Mesendoderm (in vitro differentiated cells): ENCODE measurements around the gene DCTN4.
A peak's percentile ranks its signal among the peaks of the same experiment; 100 is the strongest.

Experiments used
- DNase-seq: peaks from one replicate; pipeline ENCODE4 v3.0.0; 2013
- H2AK5ac ChIP-seq: 2 replicates; pipeline ENCODE4 v1.6.1; 2013; ENCODE audit warnings: low read length, inconsistent platforms
- H2BK120ac ChIP-seq: 2 replicates; pipeline ENCODE4 v1.6.1; 2013; ENCODE audit warnings: low read depth, mild to moderate bottlenecking, low read length, moderate library complexity, mixed read lengths
- H2BK15ac ChIP-seq: replicated peaks from 2 replicates; pipeline ENCODE4 v1.6.1; 2013; ENCODE audit warnings: low read depth, mild to moderate bottlenecking, moderate library complexity
- H2BK5ac ChIP-seq: 2 replicates; pipeline ENCODE4 v1.6.1; 2013; ENCODE audit warnings: low read length, inconsistent platforms
- H3K18ac ChIP-seq: 2 replicates; pipeline ENCODE4 v1.6.1; 2013; ENCODE audit warnings: mild to moderate bottlenecking, low read length, mixed read lengths
- H3K23ac ChIP-seq: one replicate; pipeline ENCODE4 v1.6.1; 2013; ENCODE audit warnings: low read length
- H3K27ac ChIP-seq: 2 replicates; pipeline ENCODE4 v1.5.1; 2013; ENCODE audit warnings: low read depth, mild to moderate bottlenecking, inconsistent platforms, low read length, moderate library complexity
- H3K27me3 ChIP-seq: 2 replicates; pipeline ENCODE4 v1.6.1; 2013; ENCODE audit warnings: low read length, control low read depth, mild to moderate bottlenecking, inconsistent platforms; ENCODE audit not compliant: insufficient read depth, poor library complexity
- H3K36me3 ChIP-seq: 2 replicates; pipeline ENCODE4 v1.6.1; 2013; ENCODE audit warnings: low read length, inconsistent platforms; ENCODE audit not compliant: control insufficient read depth, insufficient read depth
- H3K4ac ChIP-seq: one replicate; pipeline ENCODE4 v1.6.1; 2013; ENCODE audit warnings: low read depth, mild to moderate bottlenecking, low read length, moderate library complexity
- H3K4me1 ChIP-seq: 2 replicates; pipeline ENCODE4 v1.6.1; 2013; ENCODE audit warnings: low read depth, low read length, inconsistent platforms; ENCODE audit not compliant: control insufficient read depth
- H3K4me2 ChIP-seq: 2 replicates; pipeline ENCODE4 v1.6.1; 2013; ENCODE audit warnings: low read length
- H3K4me3 ChIP-seq: 2 replicates; pipeline ENCODE4 v1.5.1; 2013; ENCODE audit warnings: mild to moderate bottlenecking, low read length
- H3K56ac ChIP-seq: one replicate; pipeline ENCODE4 v1.6.1; 2013; ENCODE audit warnings: low read length
- H3K79me1 ChIP-seq: 2 replicates; pipeline ENCODE4 v1.6.1; 2013; ENCODE audit warnings: low read length, inconsistent platforms
- H3K79me2 ChIP-seq: 2 replicates; pipeline ENCODE4 v1.6.1; 2013; ENCODE audit warnings: mild to moderate bottlenecking, low read length; ENCODE audit not compliant: control insufficient read depth, insufficient read depth
- H3K9ac ChIP-seq: 2 replicates; pipeline ENCODE4 v1.6.1; 2013; ENCODE audit warnings: low read length, inconsistent platforms
- H4K5ac ChIP-seq: one replicate; pipeline ENCODE4 v1.6.1; 2013; ENCODE audit warnings: low read length
- H4K8ac ChIP-seq: one replicate; pipeline ENCODE4 v1.6.1; 2013; ENCODE audit warnings: low read depth, mild to moderate bottlenecking, control low read depth, low read length, moderate library complexity
- WGBS: extraction: QIAGEN DNeasy Blood & Tissue Kit; methylation state at CpG from one replicate; pipeline ENCODE4 v1.1.7; 2013; ENCODE audit warnings: low lambda C conversion rate, missing lambda C conversion rate; ENCODE audit not compliant: insufficient coverage; ENCODE audit errors: extremely low coverage; 5-methylcytosine and 5-hydroxymethylcytosine counted together

The DCTN4 gene

DNA sequence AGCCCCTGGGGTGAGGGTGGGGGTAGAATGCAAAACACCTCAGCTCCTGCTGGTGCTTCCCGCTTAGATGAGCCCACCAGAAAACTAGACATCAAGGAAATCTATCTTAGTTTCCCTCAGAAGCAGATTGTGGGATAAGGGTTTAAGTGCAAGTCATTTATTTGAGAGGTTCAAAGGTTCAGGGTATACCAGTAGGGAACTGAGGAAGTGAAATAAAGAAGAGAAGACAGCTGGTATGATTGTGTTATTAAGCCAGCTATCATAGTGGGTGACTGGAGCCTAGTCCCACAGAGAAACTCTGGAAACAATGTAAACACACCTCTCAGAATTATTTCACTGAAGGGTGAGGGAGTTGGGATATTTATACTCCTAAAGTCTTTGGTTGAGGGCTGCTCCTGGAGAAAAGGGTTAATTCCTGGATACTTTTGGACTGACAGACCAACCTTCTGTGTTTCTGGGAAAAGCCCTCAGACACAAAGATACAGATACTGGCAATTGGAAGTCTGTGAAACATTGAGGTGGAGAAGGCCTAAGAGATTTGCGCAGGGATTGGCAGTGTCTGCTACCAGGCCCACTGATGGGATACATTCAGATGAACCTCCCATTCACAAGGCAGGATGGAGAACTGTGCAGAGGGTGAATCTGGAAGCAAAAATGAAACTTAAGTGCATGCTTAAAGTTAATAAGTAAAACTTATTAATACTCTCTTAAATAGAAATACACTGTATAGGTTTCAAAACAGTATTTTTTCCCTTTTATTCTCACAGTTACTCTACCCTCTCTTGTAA is 6.4 kb upstream of the DCTN4 start:
- H3K79me1 ChIP-seq, result no peaks in the 10 kb centered on the region
- no peak overlapping the region for H3K4me3 ChIP-seq
- no peak overlapping the region for H2BK120ac ChIP-seq
- H3K4me1 ChIP-seq, result no peaks in the 10 kb centered on the region
- no peak overlapping the region for H2BK5ac ChIP-seq
- no peak for DNase-seq
- no peak overlapping the region for H3K56ac ChIP-seq
- no peak overlapping the region for H3K18ac ChIP-seq
- WGBS, result no CpG with 5 or more reads among the region's 2 CpGs
- H3K27ac ChIP-seq, result no peak overlapping the region
- no peaks in the 10 kb centered on the region for H3K79me2 ChIP-seq
- no peak overlapping the region for H3K4ac ChIP-seq
- H4K5ac ChIP-seq, result no peak overlapping the region
- H2AK5ac ChIP-seq, result no peak overlapping the region
- no peaks in the 10 kb centered on the region for H3K27me3 ChIP-seq
- no peak overlapping the region for H3K4me2 ChIP-seq
- H4K8ac ChIP-seq, result no peak overlapping the region
- H3K9ac ChIP-seq, result no peak overlapping the region
- H3K23ac ChIP-seq, result no peak overlapping the region
- H2BK15ac ChIP-seq, result no peak overlapping the region
- H3K36me3 ChIP-seq, result no peaks in the 10 kb centered on the region

DNA sequence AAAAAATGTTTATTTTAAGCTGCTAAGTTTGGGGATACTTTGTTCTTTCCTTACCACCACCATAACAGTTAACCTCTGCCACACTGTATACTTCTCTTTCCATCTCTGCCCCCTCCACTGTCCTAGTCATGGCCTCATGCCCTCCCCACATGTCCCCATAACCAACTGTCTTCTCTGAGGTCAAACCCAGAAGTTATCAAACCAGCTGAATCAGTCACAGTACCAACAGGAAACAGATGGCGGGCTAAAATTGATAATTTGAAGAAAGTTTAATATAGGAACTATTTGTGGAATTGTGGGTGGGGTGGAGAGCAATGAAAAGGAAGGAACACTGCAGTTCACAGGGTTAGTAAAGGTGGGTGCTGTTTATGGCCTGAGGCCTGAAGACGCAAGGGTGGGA is 5.7 kb upstream of the DCTN4 start:
- no peak overlapping the region for H4K5ac ChIP-seq
- no peak overlapping the region for H3K27ac ChIP-seq
- no peak overlapping the region for H3K23ac ChIP-seq
- H2BK120ac ChIP-seq, result no peak overlapping the region
- H3K56ac ChIP-seq, result no peak overlapping the region
- no peak overlapping the region for H3K4me2 ChIP-seq
- H2BK15ac ChIP-seq, result no peak overlapping the region
- no peaks in the 10 kb centered on the region for H3K4me1 ChIP-seq
- H3K79me2 ChIP-seq, result no peaks in the 10 kb centered on the region
- no peak overlapping the region for H2AK5ac ChIP-seq
- no peaks in the 10 kb centered on the region for H3K79me1 ChIP-seq
- H3K27me3 ChIP-seq, result no peaks in the 10 kb centered on the region
- no peak overlapping the region for H3K9ac ChIP-seq
- no peak for DNase-seq
- no peak overlapping the region for H4K8ac ChIP-seq
- no peak overlapping the region for H2BK5ac ChIP-seq
- H3K4ac ChIP-seq, result no peak overlapping the region
- no CpG with 5 or more reads among the region's 2 CpGs for WGBS
- H3K18ac ChIP-seq, result no peak overlapping the region
- H3K36me3 ChIP-seq, result no peaks in the 10 kb centered on the region
- no peak overlapping the region for H3K4me3 ChIP-seq

DNA sequence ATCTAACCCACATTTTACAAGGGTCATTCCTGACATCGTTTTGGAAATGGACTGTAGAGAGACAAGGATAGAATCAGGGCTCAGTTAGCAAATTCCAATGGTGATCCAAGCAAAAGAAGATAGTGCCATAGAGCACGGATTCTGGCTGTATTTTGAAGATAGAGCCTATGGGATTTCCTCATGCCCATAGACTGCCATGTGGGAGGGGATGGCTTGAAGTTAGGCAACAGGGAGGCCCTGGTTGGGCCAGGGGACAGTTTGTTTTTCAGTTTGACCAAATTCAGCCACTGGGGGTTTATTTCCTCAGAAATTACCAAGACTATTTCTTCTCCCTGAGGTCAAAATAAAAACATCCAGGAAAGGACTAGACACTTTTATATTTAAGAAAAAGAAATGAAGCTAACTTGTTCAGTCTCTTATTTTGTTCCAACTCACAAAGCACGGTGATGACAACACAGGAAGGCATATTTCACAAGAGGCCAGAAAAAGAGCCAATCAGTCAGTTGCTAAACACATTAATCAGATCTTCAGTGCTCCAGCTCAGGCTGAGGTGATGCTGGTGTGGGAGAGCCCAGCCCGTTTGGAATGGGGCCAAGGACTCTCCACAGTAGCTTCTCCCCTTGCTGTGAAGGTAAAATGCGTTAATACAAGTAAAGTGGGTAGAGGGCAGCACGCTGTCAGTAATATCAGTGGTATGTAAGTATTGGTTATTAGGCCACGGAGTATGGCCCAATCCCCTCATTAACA is 4.4 kb upstream of the DCTN4 start:
- DNase-seq, result no peak
- H3K27ac ChIP-seq, result no peak overlapping the region
- H2BK120ac ChIP-seq, result no peak overlapping the region
- H3K4ac ChIP-seq, result no peak overlapping the region
- H4K5ac ChIP-seq, result no peak overlapping the region
- no peaks in the 10 kb centered on the region for H3K79me1 ChIP-seq
- no peak overlapping the region for H4K8ac ChIP-seq
- no peak overlapping the region for H3K23ac ChIP-seq
- no peak overlapping the region for H3K4me2 ChIP-seq
- no peak overlapping the region for H3K9ac ChIP-seq
- no peak overlapping the region for H3K4me3 ChIP-seq
- no peak overlapping the region for H2BK5ac ChIP-seq
- no peak overlapping the region for H3K56ac ChIP-seq
- WGBS, result no CpG with 5 or more reads among the region's 7 CpGs
- H2BK15ac ChIP-seq, result no peak overlapping the region
- peaks cover under 1% of the 10 kb centered on the region for H3K79me2 ChIP-seq
- H3K36me3 ChIP-seq, result no peaks in the 10 kb centered on the region
- H3K4me1 ChIP-seq, result no peaks in the 10 kb centered on the region
- H2AK5ac ChIP-seq, result no peak overlapping the region
- H3K27me3 ChIP-seq, result no peaks in the 10 kb centered on the region
- H3K18ac ChIP-seq, result no peak overlapping the region

DNA sequence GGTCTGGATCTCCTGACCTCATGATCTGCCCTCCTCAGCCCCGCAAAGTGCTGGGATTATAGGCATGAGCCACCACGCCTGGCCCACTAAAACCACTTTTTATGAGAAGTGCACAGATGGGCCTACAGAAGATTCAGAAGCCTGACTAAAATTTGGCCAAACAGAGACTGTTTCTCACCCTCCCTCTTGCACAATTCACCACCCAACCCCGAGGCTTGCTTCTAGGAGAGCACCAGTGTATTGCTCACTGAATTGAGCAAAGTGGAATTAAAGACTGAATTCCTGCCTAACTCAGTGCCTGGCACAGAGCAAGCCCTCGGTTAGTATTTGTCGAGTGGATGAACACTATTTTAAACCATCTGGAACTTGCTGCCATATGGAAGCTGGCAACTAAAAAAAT is 3.4 kb upstream of the DCTN4 start:
- Histone ChIP-seq H3K4me1 (peaks cover 2% of the 10 kb centered on the region), H3K4ac (no peak overlapping the region), H3K4me2 (no peak overlapping the region), H2BK120ac (no peak overlapping the region), H2BK5ac (no peak overlapping the region), H3K79me2 (peaks cover 5% of the 10 kb centered on the region), H2BK15ac (no peak overlapping the region), H3K23ac (no peak overlapping the region), H3K36me3 (no peaks in the 10 kb centered on the region), H3K18ac (no peak overlapping the region), H2AK5ac (no peak overlapping the region), H3K27me3 (no peaks in the 10 kb centered on the region), H3K27ac (no peak overlapping the region), H3K79me1 (peaks cover 2% of the 10 kb centered on the region), H3K56ac (no peak overlapping the region), H4K8ac (no peak overlapping the region), H3K9ac (no peak overlapping the region), H4K5ac (no peak overlapping the region), H3K4me3 (no peak overlapping the region)
- no peak for DNase-seq
- no CpG with 5 or more reads among the region's 5 CpGs for WGBS

DNA sequence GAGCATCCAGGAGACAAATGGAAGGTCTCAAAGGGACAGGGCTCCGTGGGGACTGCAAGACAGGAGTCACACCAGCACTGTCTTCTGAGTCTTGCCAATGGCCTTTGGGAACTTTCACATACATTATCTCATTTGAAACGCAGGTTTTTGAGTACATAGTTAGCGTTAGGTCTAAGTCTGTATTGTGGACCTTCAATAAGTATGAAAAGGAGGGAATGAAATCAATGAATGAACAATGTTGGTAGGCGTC is 442 bp upstream of the DCTN4 start:
- no peak overlapping the region for H2BK15ac ChIP-seq
- WGBS, result no CpG with 5 or more reads among the region's 4 CpGs
- no peaks in the 10 kb centered on the region for H3K36me3 ChIP-seq
- no peak overlapping the region for H3K4ac ChIP-seq
- H3K56ac ChIP-seq, result peak overlapping the region; percentile 79
- no peak for DNase-seq
- peak overlapping the region; percentile 58 for H4K8ac ChIP-seq
- H3K4me3 ChIP-seq, result no peak overlapping the region
- H2AK5ac ChIP-seq, result no peak overlapping the region
- H3K27ac ChIP-seq, result no peak overlapping the region
- H3K4me2 ChIP-seq, result peak overlapping the region; percentile 9
- H3K79me2 ChIP-seq, result peaks cover 7% of the 10 kb centered on the region
- H2BK5ac ChIP-seq, result no peak overlapping the region
- H2BK120ac ChIP-seq, result no peak overlapping the region
- peaks cover 2% of the 10 kb centered on the region for H3K4me1 ChIP-seq
- H3K18ac ChIP-seq, result peak overlapping the region; percentile 55
- H3K27me3 ChIP-seq, result no peaks in the 10 kb centered on the region
- peaks cover 5% of the 10 kb centered on the region for H3K79me1 ChIP-seq
- peak overlapping the region; percentile 39 for H3K9ac ChIP-seq
- H4K5ac ChIP-seq, result no peak overlapping the region
- no peak overlapping the region for H3K23ac ChIP-seq
